ENCODE measurements around the gene TRAPPC8. TPM values are rescaled to one million over a fixed set of nuclear protein-coding genes. Genes with fewer than 3 reads are reported as not detected.
"Not testable (repeated sequence)": the region's sequence is repeated elsewhere in the genome, so short reads cannot be mapped to it uniquely, and the experiment has no call there.

The TRAPPC8 gene
- polyA plus RNA-seq, 1 experiment, result 30.9 TPM

- DNase-seq (ENCODE audit: low read depth), result no peak
- POLR2A ChIA-PET, result no interaction called here
- H3K36me3 ChIP-seq (ENCODE audit: control insufficient read depth, insufficient read depth, low read length), result no peaks in the 10 kb centered on the region
- no peaks in the 10 kb centered on the region for H3K27me3 ChIP-seq (ENCODE audit: control insufficient read depth, insufficient read depth, low read length)
- TF ChIP-seq CTCF (IDR thresholded peaks at IDR 0.05; ENCODE audit: insufficient read depth, low read depth, low read length), result no peak
- CTCF ChIA-PET, result no interaction called here
- no peak overlapping the region for H3K4me3 ChIP-seq (ENCODE audit: low read depth, low read length)
Measured at GRCh38 chr18:31950583-31950982, 7.7 kb upstream of the TRAPPC8 start.

- CTCF ChIA-PET, result not testable (repeated sequence)
Measured at GRCh38 chr18:31948349-31948748, 5.4 kb upstream of the TRAPPC8 start.

GRCh38 chr18:31946305-31947046 is 3.5 kb upstream of the TRAPPC8 start:
- Histone ChIP-seq H3K36me3 (ENCODE audit: control insufficient read depth, insufficient read depth, low read length) (no peaks in the 10 kb centered on the region), H3K27me3 (ENCODE audit: control insufficient read depth, insufficient read depth, low read length) (no peaks in the 10 kb centered on the region), H3K4me3 (ENCODE audit: low read depth, low read length) (no peak overlapping the region)
- POLR2A ChIA-PET, result no interaction called here
- CTCF ChIA-PET, result no interaction called here
- no peak for DNase-seq (ENCODE audit: low read depth)
- TF ChIP-seq CTCF (IDR thresholded peaks at IDR 0.05; ENCODE audit: insufficient read depth, low read depth, low read length), result no peak

More at GRCh38 chr18:31948349-31948748, 5.4 kb upstream of the TRAPPC8 start:
- H3K36me3 ChIP-seq (ENCODE audit: control insufficient read depth, insufficient read depth, low read length); DNase-seq (ENCODE audit: low read depth); POLR2A ChIA-PET; H3K27me3 ChIP-seq (ENCODE audit: control insufficient read depth, insufficient read depth, low read length); H3K4me3 ChIP-seq (ENCODE audit: low read depth, low read length): not testable (repeated sequence)

- no peak for DNase-seq (ENCODE audit: low read depth)
- POLR2A ChIA-PET, result no interaction called here
- no peak for TF ChIP-seq CTCF (IDR thresholded peaks at IDR 0.05; ENCODE audit: insufficient read depth, low read depth, low read length)
- peak overlapping the region; percentile 97 for H3K4me3 ChIP-seq (ENCODE audit: low read depth, low read length)
- H3K36me3 ChIP-seq (ENCODE audit: control insufficient read depth, insufficient read depth, low read length), result no peaks in the 10 kb centered on the region
- no peaks in the 10 kb centered on the region for H3K27me3 ChIP-seq (ENCODE audit: control insufficient read depth, insufficient read depth, low read length)
- CTCF ChIA-PET, result interaction anchor here (3.0 kb wide), 1 partner anchor 33 kb away, joined by 8 read pairs; no protein-coding TSS in a partner anchor
Measured at GRCh38 chr18:31943878-31944816, 1.2 kb upstream of the TRAPPC8 start.

- no peak for DNase-seq (ENCODE audit: low read depth)
- H3K36me3 ChIP-seq (ENCODE audit: control insufficient read depth, insufficient read depth, low read length), result no peaks in the 10 kb centered on the region
- no peaks in the 10 kb centered on the region for H3K27me3 ChIP-seq (ENCODE audit: control insufficient read depth, insufficient read depth, low read length)
- ChIA-PET POLR2A (no interaction called here), CTCF (interaction anchor here (3.0 kb wide), 1 partner anchor 35 kb away, joined by 8 read pairs; no protein-coding TSS in a partner anchor)
- H3K4me3 ChIP-seq (ENCODE audit: low read depth, low read length), result peak overlapping the region; percentile 97
- no peak for TF ChIP-seq CTCF (IDR thresholded peaks at IDR 0.05; ENCODE audit: insufficient read depth, low read depth, low read length)
Measured at GRCh38 chr18:31942291-31942998, 483 bp downstream of the TRAPPC8 start.

Data from BJ (cell line).